ENCODE results near the gene MATK. TPM values are rescaled to one million over a fixed set of nuclear protein-coding genes. Genes with fewer than 3 reads are reported as not detected.

MATK gene
- total RNA-seq, 1 experiment from 2014 or later = not detected

DNA sequence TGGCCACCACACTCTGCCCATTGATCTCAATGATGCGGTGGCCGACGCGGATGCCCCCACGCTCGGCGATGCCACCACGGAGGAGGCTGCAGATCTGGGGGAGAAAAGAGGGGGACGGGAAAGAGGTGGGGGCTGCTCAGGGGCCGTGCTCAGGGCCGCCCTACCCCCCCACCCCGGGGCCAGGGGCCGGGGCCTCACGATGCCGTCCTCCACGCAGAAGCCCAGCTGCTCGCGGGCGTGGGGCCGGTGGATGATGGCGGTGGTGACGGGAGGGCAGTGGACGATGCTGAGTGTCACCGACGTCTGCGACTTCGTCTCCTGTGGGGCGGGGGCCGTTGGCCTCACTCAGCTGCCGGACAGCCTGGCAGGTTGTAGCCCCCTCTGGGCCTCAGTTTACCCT is 34.9 kb downstream of the MATK start:
- DNase-seq (ENCODE audit: low read depth in 1 of 2, low spot score in 2 of 2) = no peak
- H3K9me3 ChIP-seq (replicated peaks) = no peaks in the 10 kb centered on the region
- no peaks in the 10 kb centered on the region for H3K4me1 ChIP-seq (replicated peaks)
- H3K4me3 ChIP-seq = no peak overlapping the region
- peaks cover 13% of the 10 kb centered on the region for H3K36me3 ChIP-seq
- H3K27ac ChIP-seq = no peak overlapping the region
- H3K27me3 ChIP-seq (replicated peaks) = no peaks in the 10 kb centered on the region

DNA sequence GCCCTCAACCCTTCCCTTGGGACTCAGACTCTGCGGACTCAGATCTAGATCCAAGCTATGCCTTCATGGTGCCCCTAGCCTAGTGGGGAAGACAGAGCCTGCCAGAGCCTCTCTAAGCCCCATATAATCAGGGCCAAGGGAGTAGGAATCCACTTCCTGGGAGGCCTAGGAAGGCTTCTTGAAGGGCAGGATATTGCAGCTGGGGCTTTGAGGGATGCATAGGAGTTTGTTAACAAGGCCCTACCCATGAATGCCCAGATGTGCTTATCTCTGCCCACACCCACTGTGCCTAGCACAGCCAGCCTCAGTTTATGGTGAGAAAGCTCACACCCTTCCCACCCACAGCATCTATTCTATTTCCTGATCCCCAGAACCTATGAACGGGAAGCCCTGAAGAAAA is 36.0 kb downstream of the MATK start:
- H3K4me1 ChIP-seq (replicated peaks) = no peaks in the 10 kb centered on the region
- no peak for DNase-seq (ENCODE audit: low read depth in 1 of 2, low spot score in 2 of 2)
- no peak overlapping the region for H3K27ac ChIP-seq
- peaks cover 13% of the 10 kb centered on the region for H3K36me3 ChIP-seq
- H3K4me3 ChIP-seq = no peak overlapping the region
- no peaks in the 10 kb centered on the region for H3K27me3 ChIP-seq (replicated peaks)
- no peaks in the 10 kb centered on the region for H3K9me3 ChIP-seq (replicated peaks)

GRCh38 chr19:3748965-3749364 is 37.2 kb downstream of the MATK start:
- H3K27ac ChIP-seq = no peak overlapping the region
- H3K36me3 ChIP-seq = peaks cover 13% of the 10 kb centered on the region
- H3K27me3 ChIP-seq (replicated peaks) = no peaks in the 10 kb centered on the region
- no peaks in the 10 kb centered on the region for H3K9me3 ChIP-seq (replicated peaks)
- DNase-seq (ENCODE audit: low read depth in 1 of 2, low spot score in 2 of 2) = no peak
- H3K4me3 ChIP-seq = no peak overlapping the region
- no peaks in the 10 kb centered on the region for H3K4me1 ChIP-seq (replicated peaks)

DNA sequence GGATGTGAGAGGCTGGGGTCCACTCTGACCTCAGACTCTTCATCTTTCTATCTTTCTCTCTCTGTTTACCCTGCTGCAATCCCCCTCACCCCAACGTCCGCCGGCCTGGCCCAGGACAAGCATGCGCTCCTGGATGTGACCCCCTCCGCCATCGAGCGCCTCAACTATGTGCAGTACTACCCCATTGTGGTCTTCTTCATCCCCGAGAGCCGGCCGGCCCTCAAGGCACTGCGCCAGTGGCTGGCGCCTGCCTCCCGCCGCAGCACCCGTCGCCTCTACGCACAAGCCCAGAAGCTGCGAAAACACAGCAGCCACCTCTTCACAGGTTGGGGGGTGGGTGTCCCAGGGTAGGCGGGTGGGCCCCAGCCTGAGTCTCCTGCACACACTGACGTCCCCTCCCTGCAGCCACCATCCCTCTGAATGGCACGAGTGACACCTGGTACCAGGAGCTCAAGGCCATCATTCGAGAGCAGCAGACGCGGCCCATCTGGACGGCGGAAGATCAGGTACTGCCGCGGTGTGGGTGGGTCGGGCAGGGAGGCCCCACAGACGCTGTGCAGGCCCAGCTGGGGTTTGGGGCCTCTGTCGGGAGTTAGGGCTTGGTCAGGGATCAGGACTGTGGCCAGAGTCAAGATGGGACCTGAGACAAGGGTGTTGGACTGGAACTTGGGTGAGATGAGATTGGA is 39.7 kb downstream of the MATK start:
- no peaks in the 10 kb centered on the region for H3K27me3 ChIP-seq (replicated peaks)
- no peaks in the 10 kb centered on the region for H3K9me3 ChIP-seq (replicated peaks)
- no peak overlapping the region for H3K4me3 ChIP-seq
- H3K4me1 ChIP-seq (replicated peaks) = no peaks in the 10 kb centered on the region
- peaks cover 13% of the 10 kb centered on the region for H3K36me3 ChIP-seq
- no peak overlapping the region for H3K27ac ChIP-seq
- DNase-seq (ENCODE audit: low read depth in 1 of 2, low spot score in 2 of 2) = no peak

DNA sequence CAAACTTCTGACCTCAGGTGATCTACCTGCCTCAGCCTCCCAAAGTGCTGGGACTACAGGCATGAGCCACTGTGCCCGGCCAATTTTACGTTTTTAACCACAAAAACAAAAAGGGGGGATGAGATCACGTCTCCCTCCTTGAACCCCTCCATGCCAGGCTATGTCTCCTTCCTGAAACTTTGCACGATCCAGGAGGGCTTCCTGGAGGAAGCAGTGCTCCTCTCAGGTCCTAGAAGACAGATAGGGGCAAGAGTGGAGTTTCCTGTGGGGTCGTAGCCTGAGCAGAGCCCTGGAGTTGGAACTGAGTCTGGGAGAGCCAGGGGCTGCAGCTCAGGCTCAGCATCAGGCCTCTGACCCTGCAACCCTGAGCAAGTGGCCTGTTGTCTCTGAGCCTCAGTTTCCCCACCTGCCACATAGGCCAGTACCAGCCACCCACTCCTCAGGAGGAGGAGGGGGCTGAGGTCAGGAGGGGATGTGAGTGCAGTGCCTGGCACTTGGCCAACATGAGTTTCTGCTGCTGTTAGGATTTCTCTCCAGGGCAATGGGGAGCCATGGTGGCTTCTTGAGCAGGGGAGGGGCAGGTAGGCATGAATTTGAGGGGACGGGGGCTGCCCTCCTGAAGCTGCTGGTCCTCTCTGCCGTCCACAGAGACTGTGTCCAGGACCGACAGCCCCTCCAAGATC is 40.7 kb downstream of the MATK start:
- no peak overlapping the region for H3K4me3 ChIP-seq
- H3K9me3 ChIP-seq (replicated peaks) = no peaks in the 10 kb centered on the region
- no peaks in the 10 kb centered on the region for H3K4me1 ChIP-seq (replicated peaks)
- no peaks in the 10 kb centered on the region for H3K27me3 ChIP-seq (replicated peaks)
- H3K36me3 ChIP-seq = peaks cover 3% of the 10 kb centered on the region
- H3K27ac ChIP-seq = no peak overlapping the region
- DNase-seq (ENCODE audit: low read depth in 1 of 2, low spot score in 2 of 2) = no peak

DNA sequence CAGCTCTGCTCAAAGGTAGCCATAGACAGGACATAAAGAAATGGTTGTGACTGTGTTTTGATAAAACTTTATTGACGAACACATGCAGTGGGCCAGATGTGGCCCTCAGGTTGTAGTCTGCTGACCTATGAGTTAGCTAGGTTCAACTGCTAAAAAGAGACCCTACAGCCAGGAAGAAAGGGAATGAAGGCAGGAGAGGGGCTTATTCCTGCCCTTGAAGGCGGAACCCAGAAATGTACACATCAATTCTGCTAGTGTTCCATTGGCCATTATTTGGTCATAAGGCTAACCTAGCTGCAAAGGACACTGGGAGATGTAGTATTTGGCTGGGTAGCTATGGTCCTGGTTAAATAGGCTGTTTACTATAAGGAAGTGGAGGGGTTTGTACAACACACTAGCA is 42.7 kb downstream of the MATK start:
- H3K36me3 ChIP-seq = no peaks in the 10 kb centered on the region
- H3K27me3 ChIP-seq (replicated peaks) = no peaks in the 10 kb centered on the region
- no peak for DNase-seq (ENCODE audit: low read depth in 1 of 2, low spot score in 2 of 2)
- H3K27ac ChIP-seq = no peak overlapping the region
- no peaks in the 10 kb centered on the region for H3K9me3 ChIP-seq (replicated peaks)
- peaks cover 12% of the 10 kb centered on the region for H3K4me1 ChIP-seq (replicated peaks)
- no peak overlapping the region for H3K4me3 ChIP-seq

DNA sequence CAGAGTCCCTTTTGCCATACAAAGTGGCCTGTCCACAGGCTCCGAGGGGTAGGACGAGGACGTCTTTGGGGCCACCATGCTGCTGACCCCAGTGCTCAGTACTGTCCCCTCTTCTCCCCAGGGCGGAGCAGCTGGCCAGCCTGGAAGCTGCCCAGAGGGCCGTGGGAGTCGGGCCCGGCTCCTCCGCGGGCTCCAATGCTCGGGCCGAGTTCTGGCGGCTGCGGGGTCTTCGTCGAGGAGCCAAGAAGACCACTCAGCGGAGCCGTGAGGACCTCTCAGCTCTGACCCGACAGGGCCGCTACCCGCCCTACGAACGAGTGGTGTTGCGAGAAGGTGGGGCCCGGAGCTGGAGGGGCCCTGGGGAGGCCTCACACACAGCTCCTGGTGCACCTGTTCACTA is 45.8 kb downstream of the MATK start:
- no peak overlapping the region for H3K27ac ChIP-seq
- no peaks in the 10 kb centered on the region for H3K36me3 ChIP-seq
- H3K9me3 ChIP-seq (replicated peaks) = no peaks in the 10 kb centered on the region
- H3K4me1 ChIP-seq (replicated peaks) = peaks cover 12% of the 10 kb centered on the region
- H3K4me3 ChIP-seq = no peak overlapping the region
- no peak for DNase-seq (ENCODE audit: low read depth in 1 of 2, low spot score in 2 of 2)
- no peaks in the 10 kb centered on the region for H3K27me3 ChIP-seq (replicated peaks)

DNA sequence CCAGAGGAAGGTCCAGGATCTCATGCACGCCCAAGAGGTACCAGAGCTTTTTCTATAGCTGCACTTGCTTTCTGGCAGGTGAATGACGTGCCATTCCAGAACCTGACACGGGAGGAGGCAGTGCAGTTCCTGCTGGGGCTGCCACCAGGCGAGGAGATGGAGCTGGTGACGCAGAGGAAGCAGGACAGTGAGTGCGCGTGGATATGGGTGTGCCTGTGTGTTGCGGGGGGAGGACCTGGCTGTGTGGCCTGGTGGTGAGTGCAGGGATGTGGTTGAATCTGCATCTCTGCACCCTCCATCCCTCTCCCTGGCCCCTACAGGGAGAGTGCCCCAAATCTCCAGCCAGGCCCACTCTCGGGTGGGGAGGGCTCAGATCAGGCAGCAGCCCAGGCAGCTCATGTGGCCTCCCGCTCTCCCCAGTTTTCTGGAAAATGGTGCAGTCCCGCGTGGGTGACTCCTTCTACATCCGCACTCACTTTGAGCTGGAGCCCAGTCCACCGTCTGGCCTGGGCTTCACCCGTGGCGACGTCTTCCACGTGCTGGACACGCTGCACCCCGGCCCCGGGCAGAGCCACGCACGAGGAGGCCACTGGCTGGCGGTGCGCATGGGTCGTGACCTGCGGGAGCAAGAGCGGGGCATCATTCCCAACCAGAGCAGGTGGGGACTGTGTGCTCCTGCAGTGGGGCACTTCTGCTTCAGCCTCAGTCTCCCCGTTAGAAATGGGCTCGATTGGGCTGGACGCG is 47.5 kb downstream of the MATK start:
- Histone ChIP-seq H3K4me1 (replicated peaks) (peaks cover 12% of the 10 kb centered on the region), H3K4me3 (no peak overlapping the region), H3K9me3 (replicated peaks) (no peaks in the 10 kb centered on the region), H3K36me3 (no peaks in the 10 kb centered on the region), H3K27ac (no peak overlapping the region), H3K27me3 (replicated peaks) (no peaks in the 10 kb centered on the region)
- no peak for DNase-seq (ENCODE audit: low read depth in 1 of 2, low spot score in 2 of 2)

- H3K36me3 ChIP-seq = no peaks in the 10 kb centered on the region
- no peaks in the 10 kb centered on the region for H3K27me3 ChIP-seq (replicated peaks)
- no peak overlapping the region for H3K27ac ChIP-seq
- no peak for DNase-seq (ENCODE audit: low read depth in 1 of 2, low spot score in 2 of 2)
- no peak overlapping the region for H3K4me3 ChIP-seq
- H3K4me1 ChIP-seq (replicated peaks) = peaks cover 12% of the 10 kb centered on the region
- H3K9me3 ChIP-seq (replicated peaks) = no peaks in the 10 kb centered on the region
Observed at GRCh38 chr19:3737487-3738205, 48.5 kb downstream of the MATK start.

DNA sequence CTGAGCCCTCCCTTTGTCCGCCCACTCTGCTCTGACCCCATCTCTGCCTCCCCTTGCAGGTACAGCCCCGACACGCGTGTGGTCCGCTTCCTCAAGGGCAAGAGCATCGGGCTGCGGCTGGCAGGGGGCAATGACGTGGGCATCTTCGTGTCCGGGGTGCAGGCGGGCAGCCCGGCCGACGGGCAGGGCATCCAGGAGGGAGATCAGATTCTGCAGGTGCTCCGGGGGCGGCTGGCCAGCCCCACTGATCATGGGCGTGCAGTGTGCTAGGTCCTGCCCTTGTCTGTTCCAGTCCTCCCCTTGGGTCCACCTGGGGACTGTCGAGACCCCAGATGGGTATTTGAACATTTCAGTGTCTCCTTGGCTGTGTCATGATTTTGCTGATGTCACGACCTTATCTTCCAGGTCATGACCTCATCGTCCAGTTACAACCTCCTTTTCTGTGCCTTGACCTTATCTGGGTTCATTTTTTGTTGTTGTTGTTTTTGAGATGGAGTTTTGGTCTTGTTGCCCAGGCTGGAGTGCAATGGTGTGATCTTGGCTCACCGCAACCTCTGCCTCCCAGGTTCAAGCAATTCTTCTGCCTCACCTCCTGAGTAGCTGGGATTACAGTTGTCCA is 50.0 kb downstream of the MATK start:
- Histone ChIP-seq H3K4me1 (replicated peaks) (peaks cover 12% of the 10 kb centered on the region), H3K27me3 (replicated peaks) (no peaks in the 10 kb centered on the region), H3K9me3 (replicated peaks) (no peaks in the 10 kb centered on the region), H3K36me3 (no peaks in the 10 kb centered on the region), H3K4me3 (no peak overlapping the region), H3K27ac (no peak overlapping the region)
- no peak for DNase-seq (ENCODE audit: low read depth in 1 of 2, low spot score in 2 of 2)

GRCh38 chr19:3734310-3734600 is 51.9 kb downstream of the MATK start:
- DNase-seq (ENCODE audit: low read depth in 1 of 2, low spot score in 2 of 2) = no peak
- no peaks in the 10 kb centered on the region for H3K9me3 ChIP-seq (replicated peaks)
- H3K4me3 ChIP-seq = no peak overlapping the region
- no peaks in the 10 kb centered on the region for H3K36me3 ChIP-seq
- no peak overlapping the region for H3K27ac ChIP-seq
- H3K4me1 ChIP-seq (replicated peaks) = peaks cover 6% of the 10 kb centered on the region
- no peaks in the 10 kb centered on the region for H3K27me3 ChIP-seq (replicated peaks)

DNA sequence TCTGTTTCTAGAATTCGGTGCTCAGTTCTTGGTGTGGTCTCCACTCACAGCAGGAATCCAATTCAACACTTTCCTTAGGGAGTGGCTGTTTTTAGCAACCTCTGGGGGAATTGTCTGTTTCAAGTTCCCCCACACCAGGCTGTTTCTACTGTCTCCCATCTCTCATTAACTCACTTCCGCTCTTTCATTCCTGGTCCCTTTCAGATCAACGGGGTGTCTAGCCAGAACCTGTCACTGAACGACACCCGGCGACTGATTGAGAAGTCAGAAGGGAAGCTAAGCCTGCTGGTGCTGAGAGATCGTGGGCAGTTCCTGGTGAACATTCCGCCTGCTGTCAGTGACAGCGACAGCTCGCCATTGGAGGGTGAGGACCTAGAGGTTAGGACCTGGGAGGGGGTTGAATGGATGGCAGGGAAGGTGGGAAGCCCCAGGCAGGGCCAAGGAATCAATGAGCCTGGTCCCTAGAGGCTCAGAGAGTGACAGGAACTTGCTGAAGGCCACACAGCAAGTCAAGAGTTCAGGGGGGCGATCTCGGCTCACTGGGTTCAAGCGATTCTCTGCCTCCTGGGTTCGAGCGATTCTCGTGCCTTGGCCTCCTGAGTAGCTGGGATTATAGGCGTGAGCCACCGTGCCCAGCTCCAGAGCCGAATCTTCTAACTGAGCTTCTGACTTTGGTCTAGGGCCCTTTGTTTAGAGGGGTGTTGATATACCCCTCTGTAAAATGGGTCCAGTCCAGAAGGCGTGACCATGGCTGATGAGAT is 52.5 kb downstream of the MATK start:
- Histone ChIP-seq H3K27ac (no peak overlapping the region), H3K4me3 (no peak overlapping the region)

GRCh38 chr19:3732108-3732507 is 54.1 kb downstream of the MATK start:
- Histone ChIP-seq H3K27me3 (replicated peaks) (no peaks in the 10 kb centered on the region), H3K27ac (no peak overlapping the region)
- DNase-seq (ENCODE audit: low read depth in 1 of 2, low spot score in 2 of 2) = no peak

More for the DNA sequence above, 52.5 kb downstream of the MATK start:
- Histone ChIP-seq H3K9me3 (replicated peaks) (no peaks in the 10 kb centered on the region), H3K27me3 (replicated peaks) (no peaks in the 10 kb centered on the region), H3K36me3 (no peaks in the 10 kb centered on the region), H3K4me1 (replicated peaks) (peaks cover under 1% of the 10 kb centered on the region; the same call in 1 of the 2 replicates)
- DNase-seq (ENCODE audit: low read depth in 1 of 2, low spot score in 2 of 2) = no peak

More at GRCh38 chr19:3732108-3732507, 54.1 kb downstream of the MATK start:
- Histone ChIP-seq H3K4me3 (no peak overlapping the region), H3K9me3 (replicated peaks) (no peaks in the 10 kb centered on the region), H3K36me3 (no peaks in the 10 kb centered on the region), H3K4me1 (replicated peaks) (peaks cover 12% of the 10 kb centered on the region)
